H9 (cell line): Measurements from ENCODE around the gene ARHGDIA. TPM values are rescaled to one million over a fixed set of nuclear protein-coding genes. Genes with fewer than 3 reads are reported as not detected.
A peak's percentile ranks its signal among the peaks of the same experiment; 100 is the strongest.

Experiments used
- DNase-seq: peaks from one replicate; pipeline ENCODE4 v3.0.0-alpha.2; 2017
- H2AFZ ChIP-seq: one replicate; pipeline ENCODE4 v1.6.1; 2013; ENCODE audit warnings: mild to moderate bottlenecking, low read length, control low read depth, moderate library complexity
- H2AK5ac ChIP-seq: 2 replicates; pipeline ENCODE4 v1.6.1; 2013; ENCODE audit warnings: low read length, control low read depth, mixed read lengths; ENCODE audit not compliant: insufficient read length
- H2BK120ac ChIP-seq: one replicate; pipeline ENCODE4 v1.6.1; 2013; ENCODE audit warnings: low read depth, mild to moderate bottlenecking, low read length, control low read depth, inconsistent platforms; ENCODE audit not compliant: poor library complexity, severe bottlenecking
- H2BK12ac ChIP-seq: 2 replicates; pipeline ENCODE4 v1.6.1; 2013; ENCODE audit warnings: low read length, control low read depth, mixed read lengths, low read depth; ENCODE audit not compliant: insufficient read length
- H2BK15ac ChIP-seq: 2 replicates; pipeline ENCODE4 v1.6.1; 2013; ENCODE audit warnings: low read depth, low read length, control low read depth
- H2BK20ac ChIP-seq: one replicate; pipeline ENCODE4 v1.6.1; 2013; ENCODE audit warnings: low read depth, mild to moderate bottlenecking, low read length, control low read depth, inconsistent platforms; ENCODE audit not compliant: poor library complexity, severe bottlenecking
- H2BK5ac ChIP-seq: 2 replicates; pipeline ENCODE4 v1.6.1; 2013; ENCODE audit warnings: low read length, control low read depth, mixed read lengths; ENCODE audit not compliant: insufficient read length
- H3K14ac ChIP-seq: 2 replicates; pipeline ENCODE4 v1.6.1; 2013; ENCODE audit warnings: low read length, control low read depth; ENCODE audit not compliant: insufficient read depth
- H3K18ac ChIP-seq: 2 replicates; pipeline ENCODE4 v1.6.1; 2013; ENCODE audit warnings: low read depth, mild to moderate bottlenecking, mixed read lengths, low read length, control low read depth; ENCODE audit not compliant: insufficient read length
- H3K23ac ChIP-seq: 2 replicates; pipeline ENCODE4 v1.6.1; 2013; ENCODE audit warnings: low read length, control low read depth, mixed read lengths, low read depth; ENCODE audit not compliant: insufficient read length
- H3K23me2 ChIP-seq: 2 replicates; pipeline ENCODE4 v1.6.1; 2013; ENCODE audit warnings: low read depth, mild to moderate bottlenecking, mixed read lengths, low read length, control low read depth; ENCODE audit not compliant: insufficient read length, poor library complexity, severe bottlenecking
- H3K27ac ChIP-seq: 2 replicates; pipeline ENCODE4 v1.5.1; 2013; ENCODE audit warnings: low read length, control low read depth, mixed read lengths, low read depth; ENCODE audit not compliant: insufficient read length
- H3K27me3 ChIP-seq: 2 replicates; pipeline ENCODE4 v1.6.1; 2013; ENCODE audit warnings: low read length, control low read depth, inconsistent platforms; ENCODE audit not compliant: insufficient read depth
- H3K4ac ChIP-seq: 2 replicates; pipeline ENCODE4 v1.6.1; 2013; ENCODE audit warnings: low read depth, mild to moderate bottlenecking, control low read depth, inconsistent platforms, low read length, moderate library complexity
- H3K4me1 ChIP-seq: 2 replicates; pipeline ENCODE4 v1.6.1; 2013; ENCODE audit warnings: low read length, control low read depth, inconsistent platforms; ENCODE audit not compliant: insufficient read depth
- H3K4me2 ChIP-seq: 2 replicates; pipeline ENCODE4 v1.6.1; 2013; ENCODE audit warnings: low read length, control low read depth, mixed read lengths; ENCODE audit not compliant: insufficient read length, insufficient read depth
- H3K56ac ChIP-seq: 2 replicates; pipeline ENCODE4 v1.6.1; 2013; ENCODE audit warnings: low read depth, mild to moderate bottlenecking, mixed read lengths, low read length, control low read depth; ENCODE audit not compliant: insufficient read length
- H3K79me1 ChIP-seq: 2 replicates; pipeline ENCODE4 v1.6.1; 2013; ENCODE audit warnings: low read depth, mild to moderate bottlenecking, moderate library complexity, low read length, control low read depth, inconsistent platforms; ENCODE audit not compliant: insufficient read depth, poor library complexity, severe bottlenecking
- H3K79me2 ChIP-seq: 2 replicates; pipeline ENCODE4 v1.6.1; 2013; ENCODE audit warnings: low read length, control low read depth, inconsistent platforms; ENCODE audit not compliant: insufficient read depth
- H3K9ac ChIP-seq: 2 replicates; pipeline ENCODE4 v1.6.1; 2013; ENCODE audit warnings: low read length, control low read depth, mixed read lengths; ENCODE audit not compliant: insufficient read length; ENCODE audit errors: extremely low read depth
- H3K9me3 ChIP-seq: one replicate; pipeline ENCODE4 v1.6.1; 2013; ENCODE audit warnings: low read depth, low read length, inconsistent platforms; ENCODE audit not compliant: control insufficient read depth
- H3T11ph ChIP-seq: one replicate; pipeline ENCODE4 v1.6.1; 2013; ENCODE audit warnings: mild to moderate bottlenecking, low read length, control low read depth, inconsistent platforms
- H4K20me1 ChIP-seq: one replicate; pipeline ENCODE4 v1.6.1; 2013; ENCODE audit not compliant: control insufficient read depth, insufficient read length, insufficient read depth
- H4K5ac ChIP-seq: 2 replicates; pipeline ENCODE4 v1.6.1; 2013; ENCODE audit warnings: low read depth, mild to moderate bottlenecking, mixed read lengths, low read length, control low read depth; ENCODE audit not compliant: insufficient read length
- H4K8ac ChIP-seq: replicated peaks from 2 replicates; pipeline ENCODE4 v1.6.1; 2013; ENCODE audit warnings: low read length, control low read depth, mixed read lengths, low read depth; ENCODE audit not compliant: insufficient read length
- H4K91ac ChIP-seq: 2 replicates; pipeline ENCODE4 v1.6.1; 2013; ENCODE audit warnings: low read depth, mild to moderate bottlenecking, moderate library complexity, mixed read lengths, low read length, control low read depth; ENCODE audit not compliant: insufficient read length
- H3K27ac Mint-ChIP-seq, 3 experiments: 2 replicates in 2 of 3; 3 replicates in 1 of 3; pipeline ENCODE4 v1.8.0; 2020 to 2021; ENCODE audit warnings: mixed read lengths in 3 of 3, mild to moderate bottlenecking in 1 of 3, moderate library complexity in 1 of 3
- H3K27me3 Mint-ChIP-seq: 2 replicates; pipeline ENCODE4 v1.8.0; 2021; ENCODE audit warnings: low read depth, mild to moderate bottlenecking, moderate library complexity, mixed read lengths
- H3K36me3 Mint-ChIP-seq, 3 experiments: 2 replicates in 2 of 3; 3 replicates in 1 of 3; pipeline ENCODE4 v1.8.0; 2020 to 2021; ENCODE audit warnings: low read depth in 3 of 3, mixed read lengths in 3 of 3; ENCODE audit not compliant: insufficient read depth in 1 of 3
- H3K4me1 Mint-ChIP-seq, 2 experiments: 2 replicates each; pipeline ENCODE4 v1.8.0; 2020; ENCODE audit warnings: mixed read lengths in 2 of 2
- H3K4me3 Mint-ChIP-seq, 2 experiments: 2 replicates in 1 of 2; 3 replicates in 1 of 2; pipeline ENCODE4 v1.8.0; 2020 to 2021; ENCODE audit warnings: mild to moderate bottlenecking in 2 of 2, mixed read lengths in 2 of 2, moderate library complexity in 1 of 2
- H3K9me3 Mint-ChIP-seq, 2 experiments: 2 replicates in 1 of 2; 3 replicates in 1 of 2; pipeline ENCODE4 v1.8.0; 2020; ENCODE audit warnings: mild to moderate bottlenecking in 2 of 2, mixed read lengths in 2 of 2, moderate library complexity in 1 of 2
- WGBS: extraction: QIAGEN DNeasy Blood & Tissue Kit; methylation state at CpG from one replicate; pipeline ENCODE4 v1.1.7; 2013; ENCODE audit warnings: missing lambda C conversion rate, low lambda C conversion rate, mixed read lengths; ENCODE audit not compliant: insufficient read length; ENCODE audit errors: extremely low coverage; 5-methylcytosine and 5-hydroxymethylcytosine counted together
- total RNA-seq: library from RNA; stranded (reverse); gene quantifications from 2 replicates; pipeline ENCODE4 v1.2.1, GENCODE V29; 2021
- TF ChIP-seq, protein P1 (sequence below): fragments of 200-600 bp; sonication (generic); conservative IDR thresholded peaks from 3 replicates; pipeline ENCODE4 v1.8.0; 2021; ENCODE audit warnings: antibody characterized with exemption, mild to moderate bottlenecking

The ARHGDIA gene
- total RNA-seq, 1 experiment from 2014 or later, result 247 TPM

DNA sequence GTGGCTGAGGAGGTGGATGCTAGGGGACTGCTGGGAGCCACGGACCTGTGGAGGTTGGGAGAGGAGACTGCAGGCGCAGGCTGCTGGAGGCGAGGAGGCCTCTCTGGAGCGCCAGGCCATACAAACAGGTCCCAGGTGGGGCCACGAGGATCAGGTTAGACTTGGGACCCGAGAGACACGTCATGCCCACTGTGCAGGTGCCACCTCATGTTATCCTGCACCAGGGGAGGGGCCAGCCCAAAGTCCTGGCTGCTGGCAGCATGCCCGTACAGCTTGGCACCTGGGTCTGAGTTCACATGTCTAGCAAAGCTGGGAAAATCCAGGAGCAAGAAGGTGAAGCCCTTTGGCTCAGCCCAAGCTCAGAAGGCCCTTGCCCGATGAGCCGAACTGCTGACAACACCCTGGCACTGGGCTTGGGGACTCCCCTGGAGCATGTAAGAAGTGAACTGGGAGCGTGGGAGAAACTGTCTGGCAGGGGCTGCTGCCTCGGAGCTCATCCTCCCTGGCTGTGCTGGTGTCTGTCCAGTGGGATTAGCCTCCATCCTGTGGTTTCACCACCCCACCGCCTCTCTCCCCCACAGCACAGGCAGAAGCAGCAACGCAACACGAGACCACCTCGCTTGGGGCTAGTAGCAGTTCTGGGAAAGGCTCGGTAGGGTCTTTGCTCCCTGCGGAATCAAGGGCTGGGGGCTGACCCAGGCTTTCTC, 5.3 kb downstream of the ARHGDIA start:
- H3K27ac ChIP-seq, result no peak overlapping the region
- no peaks in the 10 kb centered on the region for H3K4me1 ChIP-seq
- peaks cover 0 to 3% of the 10 kb centered on the region in 2 experiments; a peak in 1 of 5 replicates for H3K9me3 Mint-ChIP-seq
- no peak overlapping the region for H2AK5ac ChIP-seq
- H3T11ph ChIP-seq, result no peak overlapping the region
- no peaks in the 10 kb centered on the region for H4K20me1 ChIP-seq
- H3K23me2 ChIP-seq, result peaks cover 11% of the 10 kb centered on the region
- DNase-seq, result peak; percentile 36
- H3K4ac ChIP-seq, result no peak overlapping the region
- H3K27ac Mint-ChIP-seq, result no peak overlapping the region
- no peak overlapping the region for H3K4me3 Mint-ChIP-seq
- no peak overlapping the region for H2BK15ac ChIP-seq
- no peak overlapping the region for H4K5ac ChIP-seq
- no peak overlapping the region for H3K56ac ChIP-seq
- peaks cover 13 to 33% (median 32%) of the 10 kb centered on the region in 3 experiments; a peak in 6 of 7 replicates for H3K36me3 Mint-ChIP-seq
- TF ChIP-seq, protein P1, sequence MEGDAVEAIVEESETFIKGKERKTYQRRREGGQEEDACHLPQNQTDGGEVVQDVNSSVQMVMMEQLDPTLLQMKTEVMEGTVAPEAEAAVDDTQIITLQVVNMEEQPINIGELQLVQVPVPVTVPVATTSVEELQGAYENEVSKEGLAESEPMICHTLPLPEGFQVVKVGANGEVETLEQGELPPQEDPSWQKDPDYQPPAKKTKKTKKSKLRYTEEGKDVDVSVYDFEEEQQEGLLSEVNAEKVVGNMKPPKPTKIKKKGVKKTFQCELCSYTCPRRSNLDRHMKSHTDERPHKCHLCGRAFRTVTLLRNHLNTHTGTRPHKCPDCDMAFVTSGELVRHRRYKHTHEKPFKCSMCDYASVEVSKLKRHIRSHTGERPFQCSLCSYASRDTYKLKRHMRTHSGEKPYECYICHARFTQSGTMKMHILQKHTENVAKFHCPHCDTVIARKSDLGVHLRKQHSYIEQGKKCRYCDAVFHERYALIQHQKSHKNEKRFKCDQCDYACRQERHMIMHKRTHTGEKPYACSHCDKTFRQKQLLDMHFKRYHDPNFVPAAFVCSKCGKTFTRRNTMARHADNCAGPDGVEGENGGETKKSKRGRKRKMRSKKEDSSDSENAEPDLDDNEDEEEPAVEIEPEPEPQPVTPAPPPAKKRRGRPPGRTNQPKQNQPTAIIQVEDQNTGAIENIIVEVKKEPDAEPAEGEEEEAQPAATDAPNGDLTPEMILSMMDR, result no peak
- H3K4me2 ChIP-seq, result no peak overlapping the region
- H4K91ac ChIP-seq, result no peak overlapping the region
- H3K14ac ChIP-seq, result no peak overlapping the region
- no peak overlapping the region for H3K23ac ChIP-seq
- no peak overlapping the region for H2AFZ ChIP-seq
- H4K8ac ChIP-seq, result no peak overlapping the region
- no peak overlapping the region for H2BK12ac ChIP-seq
- H3K9ac ChIP-seq, result no peak overlapping the region
- no peaks in the 10 kb centered on the region; the same call in 1 of the 2 replicates for H3K27me3 Mint-ChIP-seq
- H2BK120ac ChIP-seq, result no peak overlapping the region
- peaks cover 2% of the 10 kb centered on the region for H3K79me1 ChIP-seq
- H2BK5ac ChIP-seq, result no peak overlapping the region
- no peak overlapping the region for H2BK20ac ChIP-seq
- H3K18ac ChIP-seq, result no peak overlapping the region
- peaks cover 21 to 39% of the 10 kb centered on the region in 2 experiments for H3K4me1 Mint-ChIP-seq
- no peaks in the 10 kb centered on the region for H3K9me3 ChIP-seq
- H3K79me2 ChIP-seq, result no peaks in the 10 kb centered on the region; the same call in 1 of the 2 replicates
- no CpG with 5 or more reads among the region's 18 CpGs for WGBS
- H3K27me3 ChIP-seq, result no peaks in the 10 kb centered on the region
